WERI-Rb-1 (cell line): ENCODE measurements around the gene MID2.
"Not testable (repeated sequence)": the region's sequence is repeated elsewhere in the genome, so short reads cannot be mapped to it uniquely, and the experiment has no call there.

Experiments used
- DNase-seq: peaks from one replicate; pipeline ENCODE4 v3.0.0-alpha.2; 2020
- H3K27ac ChIP-seq: fragments of 250-450 bp; sonication (Bioruptor Pico); 2 replicates; pipeline ENCODE4 v1.5.1; 2020; ENCODE audit warnings: mild to moderate bottlenecking, moderate library complexity
- H3K27me3 ChIP-seq: fragments of 250-450 bp; sonication (Bioruptor Pico); 2 replicates; pipeline ENCODE4 v1.5.1; 2021; ENCODE audit warnings: mild to moderate bottlenecking, low read depth, moderate library complexity; ENCODE audit not compliant: insufficient read depth, severe bottlenecking
- H3K36me3 ChIP-seq: fragments of 250-450 bp; sonication (Bioruptor Pico); 2 replicates; pipeline ENCODE4 v1.5.1; 2020; ENCODE audit warnings: mild to moderate bottlenecking, moderate library complexity
- H3K4me3 ChIP-seq: 2 replicates; pipeline ENCODE4 v1.5.1; 2011; ENCODE audit warnings: low read depth, mild to moderate bottlenecking, control low read depth, low read length
- H3K9me3 ChIP-seq: fragments of 250-450 bp; sonication (Bioruptor Pico); 2 replicates; pipeline ENCODE4 v1.5.1; 2021; ENCODE audit warnings: mild to moderate bottlenecking, moderate library complexity; ENCODE audit not compliant: severe bottlenecking
- CTCF ChIP-seq: IDR thresholded peaks from 2 replicates; pipeline ENCODE4 v1.5.1; 2011; ENCODE audit warnings: low read depth, mild to moderate bottlenecking, control low read depth, inconsistent platforms, low read length

Gene MID2

DNA sequence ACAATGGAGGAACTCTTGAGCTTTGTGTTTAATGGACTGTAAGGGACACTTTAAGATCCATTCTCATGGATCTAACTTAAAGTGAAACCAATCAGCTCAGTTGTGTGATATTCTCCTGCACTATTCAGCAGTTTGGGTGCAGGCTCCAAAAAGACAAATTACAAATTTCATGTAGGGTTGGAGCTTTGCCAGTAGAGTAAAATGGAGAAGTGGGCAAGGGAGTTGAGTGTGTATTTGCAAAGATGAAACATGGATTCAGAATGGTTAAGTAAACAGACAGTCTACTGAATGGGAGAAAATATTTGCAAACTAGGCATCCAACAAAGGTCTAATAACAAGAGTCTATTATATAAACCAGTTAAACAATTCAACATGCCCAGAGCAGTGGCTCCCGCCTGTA, 21.2 kb upstream of the MID2 start:
- no peak for DNase-seq
- H3K4me3 ChIP-seq: no peak overlapping the region
- H3K36me3 ChIP-seq: no peaks in the 10 kb centered on the region
- H3K27ac ChIP-seq: no peak overlapping the region
- H3K9me3 ChIP-seq: peaks cover 3% of the 10 kb centered on the region
- peaks cover 35% of the 10 kb centered on the region for H3K27me3 ChIP-seq
- no peak for TF ChIP-seq CTCF

GRCh38 chrX:107805179-107805578, 20.5 kb upstream of the MID2 start:
- peaks cover 3% of the 10 kb centered on the region for H3K9me3 ChIP-seq

GRCh38 chrX:107810053-107810452, 15.6 kb upstream of the MID2 start:
- H3K9me3 ChIP-seq, H3K36me3 ChIP-seq, H3K4me3 ChIP-seq, DNase-seq, H3K27ac ChIP-seq: not testable (repeated sequence)
- H3K27me3 ChIP-seq: peaks cover 48% of the 10 kb centered on the region

More at GRCh38 chrX:107805179-107805578, 20.5 kb upstream of the MID2 start:
- H3K36me3 ChIP-seq: no peaks in the 10 kb centered on the region
- no peak overlapping the region for H3K27ac ChIP-seq
- peaks cover 30% of the 10 kb centered on the region for H3K27me3 ChIP-seq
- no peak for TF ChIP-seq CTCF
- H3K4me3 ChIP-seq: no peak overlapping the region
- DNase-seq: no peak

- DNase-seq: no peak
These were observed 6.7 kb upstream of the MID2 start for GRCh38 chrX:107818900-107819521.

DNA sequence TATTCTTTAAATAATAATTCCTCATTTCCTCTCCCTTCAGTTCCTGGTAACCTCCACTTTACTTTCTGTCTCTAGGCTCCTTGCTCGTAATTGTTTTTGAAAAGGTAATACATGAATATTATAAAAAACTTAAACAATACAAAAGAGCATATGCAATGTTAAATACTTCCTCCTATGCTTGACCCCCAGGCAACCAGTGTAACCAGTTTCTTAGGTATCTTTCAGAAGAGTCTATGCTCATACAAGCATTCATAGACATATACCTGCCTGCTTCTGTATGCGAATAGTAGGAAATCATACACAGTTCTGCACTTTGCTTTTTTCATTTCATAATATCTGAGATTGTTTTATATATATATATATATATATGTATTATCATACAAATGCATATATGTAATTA, 2.6 kb upstream of the MID2 start:
- TF ChIP-seq CTCF: no peak
- H3K9me3 ChIP-seq: peaks cover 9% of the 10 kb centered on the region
- H3K27me3 ChIP-seq: peaks cover 29% of the 10 kb centered on the region
- H3K4me3 ChIP-seq: no peak overlapping the region
- H3K36me3 ChIP-seq: no peaks in the 10 kb centered on the region
- no peak for DNase-seq
- no peak overlapping the region for H3K27ac ChIP-seq

More at GRCh38 chrX:107818900-107819521, 6.7 kb upstream of the MID2 start:
- Histone ChIP-seq H3K27me3 (peaks cover 8% of the 10 kb centered on the region), H3K9me3 (peaks cover 9% of the 10 kb centered on the region), H3K27ac (no peak overlapping the region), H3K4me3 (no peak overlapping the region), H3K36me3 (no peaks in the 10 kb centered on the region)
- TF ChIP-seq CTCF: no peak

DNA sequence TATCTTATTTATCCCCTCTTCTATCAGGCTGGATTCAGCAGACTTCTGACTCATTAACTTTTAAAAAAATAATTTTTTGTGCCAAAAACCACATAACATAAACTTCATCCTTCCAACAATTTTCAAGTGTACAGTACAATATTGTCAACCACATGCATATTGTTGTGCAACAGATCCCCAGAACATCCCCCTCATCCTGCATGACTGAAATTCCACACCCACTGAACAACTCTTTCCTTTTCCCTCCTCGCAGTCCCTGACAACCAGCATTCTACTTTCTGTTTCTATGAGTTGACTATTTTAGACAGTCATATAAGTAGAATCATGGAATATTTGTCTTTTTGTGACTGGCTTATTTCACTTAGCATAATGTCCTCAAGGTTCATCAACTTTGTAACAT, 2.2 kb upstream of the MID2 start:
- DNase-seq: no peak
- Histone ChIP-seq H3K9me3 (peaks cover 8% of the 10 kb centered on the region), H3K27me3 (peaks cover 31% of the 10 kb centered on the region), H3K4me3 (no peak overlapping the region), H3K36me3 (no peaks in the 10 kb centered on the region), H3K27ac (no peak overlapping the region)
- no peak for TF ChIP-seq CTCF
